ENCODE measurements around the gene MBNL1.

Gene MBNL1

DNA sequence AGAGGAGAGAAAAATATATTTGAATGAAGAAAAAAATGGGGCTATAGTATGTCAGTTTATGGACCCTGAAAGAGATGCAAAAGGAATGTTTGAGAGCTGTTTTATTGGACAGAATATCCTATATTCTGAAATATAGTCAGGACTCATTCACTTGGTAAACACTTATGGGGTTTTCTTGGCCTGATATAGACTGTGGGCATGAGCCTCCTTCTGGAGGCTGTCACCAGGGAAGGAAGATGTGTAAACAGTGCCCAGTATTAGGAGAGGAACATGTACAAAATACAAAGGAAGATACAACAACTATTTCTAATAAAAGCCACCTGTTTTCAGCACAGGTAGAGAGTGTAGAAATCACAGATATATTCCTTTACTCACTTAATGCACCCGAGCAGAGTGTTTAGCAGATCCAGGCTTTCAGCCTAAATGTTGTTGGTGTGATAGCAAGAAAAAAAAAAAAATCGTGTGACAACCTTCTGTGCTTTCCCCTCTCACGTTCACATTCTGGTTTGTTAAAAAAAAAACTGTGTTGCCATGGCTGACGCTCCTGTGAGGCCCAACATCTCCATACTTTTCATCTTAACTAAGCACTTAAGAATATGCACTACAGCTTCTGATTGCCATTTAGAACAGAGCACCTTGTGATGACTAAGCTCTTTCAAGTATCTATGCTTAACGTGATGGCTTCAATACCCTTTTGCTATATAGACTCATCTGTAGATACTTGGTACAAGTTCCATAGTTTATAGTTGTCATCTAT, 134.1 kb downstream of the MBNL1 start:
- Histone ChIP-seq H3K14ac (ENCODE audit: low read length) (no peak overlapping the region), H3K27me3 (ENCODE audit: control insufficient read depth in 3 of 3, insufficient read depth in 3 of 3, low read depth in 1 of 3, low read length in 3 of 3) (no peaks in the 10 kb centered on the region), H2BK120ac (ENCODE audit: low read depth, low read length) (no peak overlapping the region), H3K79me1 (ENCODE audit: low read depth, low read length) (peaks cover 2% of the 10 kb centered on the region), H2AK5ac (ENCODE audit: low read depth, low read length) (no peak overlapping the region), H2AFZ (ENCODE audit: low read length) (no peak overlapping the region), H3K9me3 (replicated peaks in 1 of 2; ENCODE audit: control insufficient read depth in 2 of 2, insufficient read depth in 1 of 2, low read depth in 1 of 2, low read length in 2 of 2) (no peaks in the 10 kb centered on the region), H3K9ac (ENCODE audit: low read depth, low read length, poor library complexity) (no peak overlapping the region), H2BK12ac (ENCODE audit: low read length) (no peak overlapping the region), H3K27ac (replicated peaks; ENCODE audit: low read length) (no peak overlapping the region), H3K4ac (ENCODE audit: low read length) (no peak overlapping the region), H3K23ac (ENCODE audit: low read depth, low read length, poor library complexity) (no peak overlapping the region), H3K4me3 (ENCODE audit: low read length in 2 of 2) (no peak overlapping the region), H3K18ac (ENCODE audit: low read length) (no peak overlapping the region), H4K91ac (ENCODE audit: low read depth, low read length, poor library complexity) (no peak overlapping the region), H2BK5ac (ENCODE audit: low read length) (no peak overlapping the region), H2BK15ac (ENCODE audit: low read length) (no peak overlapping the region), H4K8ac (ENCODE audit: low read depth, low read length) (no peak overlapping the region), H3K36me3 (replicated peaks in 1 of 2; ENCODE audit: control insufficient read depth in 2 of 2, insufficient read depth in 2 of 2, low read length in 2 of 2) (no peaks in the 10 kb centered on the region), H3K4me2 (ENCODE audit: insufficient read depth, low read length, poor library complexity, severe bottlenecking) (no peak overlapping the region), H3K4me1 (ENCODE audit: control insufficient read depth in 2 of 2, insufficient read depth in 1 of 2, low read depth in 1 of 2, low read length in 2 of 2) (peaks cover 6 to 7% of the 10 kb centered on the region in 2 donors)
- WGBS, 2 donors (ENCODE audit: extremely low coverage in 2 of 2, insufficient read length in 2 of 2, insufficient replicate concordance in 1 of 2): no CpG with 5 or more reads among the region's 5 CpGs
- DNase-seq (ENCODE audit: low spot score): no peak

DNA sequence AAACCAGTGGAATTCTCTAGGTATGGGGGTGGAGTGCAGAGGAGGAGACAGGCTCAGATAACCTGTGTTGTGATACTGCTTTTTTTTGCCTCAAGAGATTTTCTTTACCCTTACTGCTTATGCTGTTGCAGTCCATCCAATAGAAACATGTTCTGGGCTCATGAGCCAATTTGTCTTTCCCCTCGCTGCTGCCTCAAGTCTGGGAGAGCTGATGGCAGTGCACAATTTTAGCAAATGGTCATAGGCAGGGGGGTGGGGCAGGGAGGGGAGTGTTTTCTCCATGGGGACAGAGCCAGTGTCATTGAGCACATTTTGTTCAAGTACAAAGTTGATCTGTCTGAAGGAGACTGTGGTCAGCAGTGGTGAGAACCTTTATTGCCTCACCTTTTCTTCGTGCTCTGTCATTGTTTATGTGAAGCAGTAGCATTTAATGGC, 134.9 kb downstream of the MBNL1 start:
- H3K18ac ChIP-seq (ENCODE audit: low read length): no peak overlapping the region
- no peak overlapping the region for H3K9ac ChIP-seq (ENCODE audit: low read depth, low read length, poor library complexity)
- no peaks in the 10 kb centered on the region for H3K36me3 ChIP-seq (replicated peaks in 1 of 2; ENCODE audit: control insufficient read depth in 2 of 2, insufficient read depth in 2 of 2, low read length in 2 of 2)
- no peak overlapping the region for H3K4me3 ChIP-seq (ENCODE audit: low read length in 2 of 2)
- H2AK5ac ChIP-seq (ENCODE audit: low read depth, low read length): no peak overlapping the region
- peaks cover 2% of the 10 kb centered on the region for H3K79me1 ChIP-seq (ENCODE audit: low read depth, low read length)
- no peak overlapping the region for H2AFZ ChIP-seq (ENCODE audit: low read length)
- no peak for DNase-seq (ENCODE audit: low spot score)
- peaks cover 3 to 7% of the 10 kb centered on the region in 2 donors for H3K4me1 ChIP-seq (ENCODE audit: control insufficient read depth in 2 of 2, insufficient read depth in 1 of 2, low read depth in 1 of 2, low read length in 2 of 2)
- H3K27ac ChIP-seq (replicated peaks; ENCODE audit: low read length): no peak overlapping the region
- H2BK120ac ChIP-seq (ENCODE audit: low read depth, low read length): no peak overlapping the region
- no peaks in the 10 kb centered on the region for H3K9me3 ChIP-seq (replicated peaks in 1 of 2; ENCODE audit: control insufficient read depth in 2 of 2, insufficient read depth in 1 of 2, low read depth in 1 of 2, low read length in 2 of 2)
- H2BK5ac ChIP-seq (ENCODE audit: low read length): no peak overlapping the region
- no peak overlapping the region for H2BK12ac ChIP-seq (ENCODE audit: low read length)
- no peaks in the 10 kb centered on the region for H3K27me3 ChIP-seq (ENCODE audit: control insufficient read depth in 3 of 3, insufficient read depth in 3 of 3, low read depth in 1 of 3, low read length in 3 of 3)
- no peak overlapping the region for H3K23ac ChIP-seq (ENCODE audit: low read depth, low read length, poor library complexity)
- H4K91ac ChIP-seq (ENCODE audit: low read depth, low read length, poor library complexity): no peak overlapping the region
- H2BK15ac ChIP-seq (ENCODE audit: low read length): no peak overlapping the region
- no peak overlapping the region for H3K14ac ChIP-seq (ENCODE audit: low read length)
- H4K8ac ChIP-seq (ENCODE audit: low read depth, low read length): no peak overlapping the region
- H3K4me2 ChIP-seq (ENCODE audit: insufficient read depth, low read length, poor library complexity, severe bottlenecking): no peak overlapping the region
- no peak overlapping the region for H3K4ac ChIP-seq (ENCODE audit: low read length)
- WGBS, 2 donors (ENCODE audit: extremely low coverage in 2 of 2, insufficient read length in 2 of 2, insufficient replicate concordance in 1 of 2): no CpG with 5 or more reads among the region's 2 CpGs

DNA sequence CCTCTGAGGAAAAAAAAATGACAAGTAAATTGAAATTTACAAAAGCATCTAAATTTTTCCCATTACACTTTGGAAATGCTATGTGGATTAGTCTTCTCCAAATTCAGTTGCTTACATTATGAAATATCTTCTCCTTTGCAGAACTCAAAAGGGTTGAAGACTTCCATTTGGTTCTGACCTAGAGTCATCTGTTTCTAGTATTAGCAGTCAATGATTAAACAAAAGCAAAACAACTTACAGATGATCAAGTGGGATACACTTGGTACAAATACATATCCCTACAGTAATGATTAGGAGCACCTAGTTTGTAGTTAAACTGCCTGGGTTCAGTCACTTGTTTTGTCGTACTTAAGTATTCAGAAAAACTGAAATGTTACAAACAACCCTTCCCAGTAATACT, 136.2 kb downstream of the MBNL1 start:
- no peak overlapping the region for H4K91ac ChIP-seq (ENCODE audit: low read depth, low read length, poor library complexity)
- no peaks in the 10 kb centered on the region for H3K9me3 ChIP-seq (replicated peaks in 1 of 2; ENCODE audit: control insufficient read depth in 2 of 2, insufficient read depth in 1 of 2, low read depth in 1 of 2, low read length in 2 of 2)
- no peak overlapping the region for H2BK120ac ChIP-seq (ENCODE audit: low read depth, low read length)
- H3K4ac ChIP-seq (ENCODE audit: low read length): no peak overlapping the region
- no peak overlapping the region for H3K23ac ChIP-seq (ENCODE audit: low read depth, low read length, poor library complexity)
- no peaks in the 10 kb centered on the region for H3K27me3 ChIP-seq (ENCODE audit: control insufficient read depth in 3 of 3, insufficient read depth in 3 of 3, low read depth in 1 of 3, low read length in 3 of 3)
- H2BK15ac ChIP-seq (ENCODE audit: low read length): no peak overlapping the region
- H2AK5ac ChIP-seq (ENCODE audit: low read depth, low read length): no peak overlapping the region
- H3K4me2 ChIP-seq (ENCODE audit: insufficient read depth, low read length, poor library complexity, severe bottlenecking): no peak overlapping the region
- no peak overlapping the region for H3K4me3 ChIP-seq (ENCODE audit: low read length in 2 of 2)
- H3K14ac ChIP-seq (ENCODE audit: low read length): no peak overlapping the region
- H3K18ac ChIP-seq (ENCODE audit: low read length): no peak overlapping the region
- H3K79me1 ChIP-seq (ENCODE audit: low read depth, low read length): peaks cover 2% of the 10 kb centered on the region
- no CpG with 5 or more reads among the region's 1 CpG for WGBS, 2 donors (ENCODE audit: extremely low coverage in 2 of 2, insufficient read length in 2 of 2, insufficient replicate concordance in 1 of 2)
- H2BK5ac ChIP-seq (ENCODE audit: low read length): no peak overlapping the region
- H3K36me3 ChIP-seq (replicated peaks in 1 of 2; ENCODE audit: control insufficient read depth in 2 of 2, insufficient read depth in 2 of 2, low read length in 2 of 2): no peaks in the 10 kb centered on the region
- peaks cover 2 to 7% of the 10 kb centered on the region in 2 donors for H3K4me1 ChIP-seq (ENCODE audit: control insufficient read depth in 2 of 2, insufficient read depth in 1 of 2, low read depth in 1 of 2, low read length in 2 of 2)
- no peak overlapping the region for H3K27ac ChIP-seq (replicated peaks; ENCODE audit: low read length)
- H4K8ac ChIP-seq (ENCODE audit: low read depth, low read length): no peak overlapping the region
- DNase-seq (ENCODE audit: low spot score): no peak
- no peak overlapping the region for H3K9ac ChIP-seq (ENCODE audit: low read depth, low read length, poor library complexity)
- no peak overlapping the region for H2AFZ ChIP-seq (ENCODE audit: low read length)
- no peak overlapping the region for H2BK12ac ChIP-seq (ENCODE audit: low read length)

DNA sequence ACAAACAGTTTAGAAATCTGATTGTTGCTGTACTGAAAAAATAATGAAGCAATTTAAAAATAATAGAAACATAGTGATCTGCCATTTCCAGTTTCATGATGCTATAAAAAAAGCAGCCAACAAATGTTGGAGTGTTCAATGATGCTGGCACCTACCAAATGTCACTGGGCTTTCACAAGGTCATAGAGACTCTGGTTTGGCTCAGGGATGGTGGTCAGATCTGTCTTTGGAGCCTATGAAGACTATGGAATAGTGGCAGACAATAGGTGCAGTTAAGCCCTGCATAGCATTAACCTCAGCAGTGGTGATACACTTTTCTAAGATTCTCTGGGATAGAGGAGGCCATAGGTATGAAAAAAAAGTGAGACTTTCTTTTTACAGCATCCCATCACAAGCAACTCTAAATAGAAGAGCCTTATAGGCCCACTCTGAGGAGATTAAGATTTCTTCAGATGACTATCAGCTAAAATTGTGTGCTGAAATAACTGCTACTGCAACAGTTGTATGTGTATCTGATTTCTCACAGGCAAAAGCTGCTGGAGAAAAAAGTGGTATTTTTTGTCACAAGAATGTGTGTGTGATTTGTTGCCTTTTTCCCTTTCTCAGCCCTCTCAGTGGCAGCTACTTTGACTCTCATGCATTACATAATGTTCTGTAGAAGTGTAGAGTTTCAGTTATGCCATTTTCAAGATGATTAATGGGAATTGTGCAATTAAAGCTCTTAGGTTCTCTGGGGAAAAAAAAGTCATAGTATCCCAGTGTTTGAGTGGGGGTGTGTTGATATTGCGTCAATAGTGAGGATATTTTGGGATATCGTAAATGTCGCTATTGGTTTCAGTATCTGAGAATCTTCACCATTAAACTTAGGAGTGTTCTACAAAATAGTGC, 137.4 kb downstream of the MBNL1 start:
- H3K36me3 ChIP-seq (replicated peaks in 1 of 2; ENCODE audit: control insufficient read depth in 2 of 2, insufficient read depth in 2 of 2, low read length in 2 of 2): no peaks in the 10 kb centered on the region
- no peak for DNase-seq (ENCODE audit: low spot score)
- no peak overlapping the region for H2AK5ac ChIP-seq (ENCODE audit: low read depth, low read length)
- H3K14ac ChIP-seq (ENCODE audit: low read length): no peak overlapping the region
- H3K27ac ChIP-seq (replicated peaks; ENCODE audit: low read length): no peak overlapping the region
- H3K9me3 ChIP-seq (replicated peaks in 1 of 2; ENCODE audit: control insufficient read depth in 2 of 2, insufficient read depth in 1 of 2, low read depth in 1 of 2, low read length in 2 of 2): no peaks in the 10 kb centered on the region
- H3K27me3 ChIP-seq (ENCODE audit: control insufficient read depth in 3 of 3, insufficient read depth in 3 of 3, low read depth in 1 of 3, low read length in 3 of 3): no peaks in the 10 kb centered on the region
- H3K18ac ChIP-seq (ENCODE audit: low read length): no peak overlapping the region
- no peak overlapping the region for H2AFZ ChIP-seq (ENCODE audit: low read length)
- H4K91ac ChIP-seq (ENCODE audit: low read depth, low read length, poor library complexity): no peak overlapping the region
- H2BK120ac ChIP-seq (ENCODE audit: low read depth, low read length): no peak overlapping the region
- no peak overlapping the region for H3K4me2 ChIP-seq (ENCODE audit: insufficient read depth, low read length, poor library complexity, severe bottlenecking)
- H3K9ac ChIP-seq (ENCODE audit: low read depth, low read length, poor library complexity): no peak overlapping the region
- H4K8ac ChIP-seq (ENCODE audit: low read depth, low read length): no peak overlapping the region
- no peak overlapping the region for H3K23ac ChIP-seq (ENCODE audit: low read depth, low read length, poor library complexity)
- H3K4me3 ChIP-seq (ENCODE audit: low read length in 2 of 2): no peak overlapping the region
- WGBS, 2 donors (ENCODE audit: extremely low coverage in 2 of 2, insufficient read length in 2 of 2, insufficient replicate concordance in 1 of 2): 100% methylated on average over 1 of the region's 3 CpGs; no CpG with 5 or more reads in 1 of the 2 donors
- H3K4ac ChIP-seq (ENCODE audit: low read length): no peak overlapping the region
- peaks cover 2% of the 10 kb centered on the region for H3K79me1 ChIP-seq (ENCODE audit: low read depth, low read length)
- H2BK15ac ChIP-seq (ENCODE audit: low read length): no peak overlapping the region
- no peak overlapping the region for H2BK5ac ChIP-seq (ENCODE audit: low read length)
- no peak overlapping the region for H2BK12ac ChIP-seq (ENCODE audit: low read length)
- H3K4me1 ChIP-seq (ENCODE audit: control insufficient read depth in 2 of 2, insufficient read depth in 1 of 2, low read depth in 1 of 2, low read length in 2 of 2): peaks cover 2 to 7% of the 10 kb centered on the region in 2 donors

All from neuronal stem cell (in vitro differentiated cells).